Astrocyte of the cerebellum (primary cell): ENCODE results near the gene ATG13.
A peak's percentile ranks its signal among the peaks of the same experiment; 100 is the strongest.

ENCODE experiments used
- DNase-seq: peaks from one replicate; pipeline ENCODE4 v3.0.0-alpha.2; 2011; ENCODE audit warnings: low read depth
- H3K4me3 ChIP-seq: 2 replicates; pipeline ENCODE4 v1.5.1; 2011; ENCODE audit warnings: mild to moderate bottlenecking, low read depth, low read length, moderate library complexity
- CTCF ChIP-seq: IDR thresholded peaks from 2 replicates; pipeline ENCODE4 v1.5.1; 2012; ENCODE audit warnings: low read length, low read depth, moderate library complexity, mild to moderate bottlenecking; ENCODE audit errors: missing control alignments
- in situ Hi-C: cut with HindIII; loops from 2 replicates; pipeline ENCODE4 v1.10.0; 2017; ENCODE audit warnings: low sequenced_read_pairs

Gene ATG13

GRCh38 chr11:46617972-46618314, 590 bp downstream of the ATG13 start:
- no peak for DNase-seq
- no peak for TF ChIP-seq CTCF
- peak overlapping the region; percentile 99 for H3K4me3 ChIP-seq
- in situ Hi-C loops = no loop called here

- no peak for TF ChIP-seq CTCF
- in situ Hi-C loops = no loop called here
Measured at GRCh38 chr11:46618837-46619236, 1.5 kb downstream of the ATG13 start.

GRCh38 chr11:46625406-46625805, 8.1 kb downstream of the ATG13 start:
- TF ChIP-seq CTCF = no peak
- H3K4me3 ChIP-seq = no peak overlapping the region
- in situ Hi-C loops = no loop called here
- DNase-seq = no peak

More at GRCh38 chr11:46618837-46619236, 1.5 kb downstream of the ATG13 start:
- peak overlapping the region; percentile 99 for H3K4me3 ChIP-seq
- no peak for DNase-seq

GRCh38 chr11:46628961-46629360, 11.6 kb downstream of the ATG13 start:
- no peak overlapping the region for H3K4me3 ChIP-seq
- TF ChIP-seq CTCF = no peak
- in situ Hi-C loops = no loop called here
- DNase-seq = no peak

- no peak for DNase-seq
- no peak for TF ChIP-seq CTCF
- in situ Hi-C loops = no loop called here
- H3K4me3 ChIP-seq = no peak overlapping the region
Measured at GRCh38 chr11:46630237-46630636, 12.9 kb downstream of the ATG13 start.

GRCh38 chr11:46631676-46632075, 14.3 kb downstream of the ATG13 start:
- no peak overlapping the region for H3K4me3 ChIP-seq
- no peak for DNase-seq
- no peak for TF ChIP-seq CTCF
- in situ Hi-C loops = no loop called here

- TF ChIP-seq CTCF = no peak
- in situ Hi-C loops = no loop called here
- DNase-seq = no peak
- H3K4me3 ChIP-seq = no peak overlapping the region
Measured at GRCh38 chr11:46632502-46632901, 15.1 kb downstream of the ATG13 start.
